GM21447 (cell line): Measurements from ENCODE around the gene IREB2.
"Not testable (repeated sequence)": the region's sequence is repeated elsewhere in the genome, so short reads cannot be mapped to it uniquely, and the experiment has no call there.

Experiments
- ATAC-seq: cut with Tn5 transposase; IDR thresholded peaks from one replicate; pipeline ENCODE4 v1.9.1; 2021; ENCODE audit not compliant: unreplicated experiment

Gene IREB2

DNA sequence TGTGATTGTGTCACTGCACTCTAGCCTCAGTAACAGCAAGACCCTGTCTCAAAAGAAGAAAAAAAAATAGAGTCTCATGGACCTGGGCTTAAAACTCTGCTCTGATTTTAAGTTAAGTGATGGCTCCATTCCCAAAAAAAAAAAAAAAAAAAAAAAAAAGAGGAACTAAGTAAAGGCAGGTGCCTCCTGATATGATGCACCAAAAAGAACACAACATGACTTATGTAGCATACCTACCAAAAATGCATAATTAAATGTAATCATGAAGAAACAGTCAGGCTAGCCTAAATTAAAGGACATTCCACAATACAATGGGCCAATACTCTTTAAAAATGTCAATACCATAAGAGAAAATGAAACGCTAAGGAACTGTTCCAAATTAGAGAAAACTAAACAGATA lies 5.4 kb upstream of the IREB2 start:
- ATAC-seq, result no peak

DNA sequence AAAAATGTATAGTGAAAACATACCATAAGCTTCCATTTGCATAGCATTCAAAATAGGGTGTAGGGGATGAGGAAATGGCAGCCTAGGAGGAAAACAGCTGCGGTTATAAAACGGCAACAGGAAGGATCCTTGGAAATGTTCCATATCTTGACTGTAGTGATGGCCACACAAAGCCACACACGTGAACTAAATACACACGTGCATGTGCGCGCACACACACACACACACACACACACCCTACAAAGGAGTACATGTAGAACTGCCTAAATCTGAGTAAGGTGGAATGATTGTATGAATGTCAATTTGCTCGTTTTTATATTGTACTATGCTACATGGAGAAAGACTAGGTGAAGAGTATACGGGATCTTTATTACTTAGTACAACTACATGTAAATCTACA lies 3.9 kb upstream of the IREB2 start:
- ATAC-seq, result no peak

DNA sequence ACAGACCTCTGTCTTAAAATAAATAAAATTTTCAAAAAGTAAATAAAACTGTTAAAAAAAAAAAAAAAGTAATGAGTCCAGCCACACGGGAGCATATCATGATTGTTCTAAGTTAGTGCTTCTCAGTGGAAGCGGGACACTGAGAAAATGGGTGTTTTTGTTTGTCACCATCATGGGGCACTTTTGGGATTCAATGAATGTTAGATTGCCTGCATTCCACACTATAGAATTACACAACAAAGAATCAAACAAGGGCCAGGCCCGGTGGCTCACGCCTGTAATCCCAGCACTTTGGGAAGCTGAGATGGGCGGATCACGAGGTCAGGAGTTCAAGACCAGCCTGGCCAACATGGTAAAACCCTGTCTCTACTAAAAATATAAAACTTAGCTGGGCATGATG lies 3.3 kb upstream of the IREB2 start:
- not testable (repeated sequence) for ATAC-seq

- ATAC-seq, result no peak
These were observed 782 bp upstream of the IREB2 start for GRCh38 chr15:78437107-78437761.

DNA sequence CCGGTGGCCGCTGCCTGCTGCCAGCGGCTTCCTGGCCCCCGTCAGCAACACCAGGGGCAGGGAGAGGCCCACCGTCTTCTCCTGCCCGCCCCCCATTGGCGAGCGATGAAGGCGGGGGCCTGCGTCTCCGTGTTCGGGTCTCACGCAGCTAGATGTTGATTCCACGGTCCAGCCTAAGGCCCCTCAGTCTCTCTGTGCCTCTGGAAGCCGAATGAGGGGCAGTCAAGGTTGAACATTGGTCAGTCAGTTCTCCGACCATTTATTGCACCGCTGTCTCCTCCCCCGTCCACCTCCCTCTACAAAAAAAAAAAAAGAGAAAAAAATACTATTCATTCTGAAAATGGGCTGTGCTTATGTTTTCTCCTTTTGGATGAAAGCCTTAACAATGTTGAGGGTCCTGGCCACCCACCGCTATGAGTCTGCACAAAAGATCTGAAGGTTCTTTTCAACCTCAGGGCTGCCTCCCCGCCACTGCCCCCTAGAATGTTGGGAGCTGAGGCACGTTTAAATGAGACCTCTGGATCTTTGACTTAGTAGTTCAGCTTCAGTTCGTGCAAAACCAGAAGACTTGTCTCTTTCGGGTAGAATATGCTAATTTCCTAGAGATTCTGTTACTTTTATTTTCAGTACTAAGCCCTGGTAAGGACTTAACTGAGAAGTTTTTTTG lies 736 bp downstream of the IREB2 start:
- ATAC-seq, result peak; percentile 8

GRCh38 chr15:78440375-78441373 lies 2.7 kb downstream of the IREB2 start:
- ATAC-seq, result no peak

DNA sequence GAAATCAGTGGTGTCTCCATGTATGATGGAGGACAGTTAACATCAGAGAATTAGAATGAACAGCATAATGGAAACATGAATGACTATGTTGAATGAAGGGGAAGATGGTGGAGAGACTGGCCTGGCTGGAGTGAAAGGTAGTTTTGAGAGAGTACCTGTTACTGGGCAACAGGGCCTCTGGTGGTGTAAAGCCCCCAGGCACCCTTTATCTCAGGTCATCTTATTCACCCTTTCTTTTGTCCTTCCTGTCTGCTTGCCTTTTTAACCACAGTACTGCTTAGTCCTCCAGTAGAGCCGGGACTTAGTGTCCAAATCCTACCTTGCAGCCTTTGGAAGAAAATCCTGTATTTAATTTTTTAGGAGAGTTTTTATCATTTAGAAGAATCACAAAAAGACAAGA lies 6.2 kb downstream of the IREB2 start:
- no peak for ATAC-seq

GRCh38 chr15:78445875-78446274 lies 7.9 kb downstream of the IREB2 start:
- no peak for ATAC-seq

DNA sequence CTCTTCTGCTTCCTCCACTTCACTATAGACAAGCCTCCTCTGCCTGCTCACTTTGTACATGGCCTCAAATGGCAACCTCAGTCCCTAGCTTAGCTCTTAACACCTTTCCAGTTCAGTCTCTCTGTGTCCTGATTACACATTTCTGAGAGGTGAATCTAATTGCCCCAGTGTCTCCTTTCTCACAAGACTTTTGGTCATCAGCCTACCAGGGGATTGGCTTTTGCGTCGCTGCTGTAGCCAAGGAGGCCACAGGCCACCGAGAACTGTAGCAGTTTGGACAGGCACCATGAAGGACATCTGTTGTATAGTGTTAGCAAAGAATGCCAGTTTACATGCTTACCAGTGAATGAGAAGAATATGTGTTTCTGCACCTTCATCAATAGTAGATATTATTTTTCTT lies 8.5 kb downstream of the IREB2 start:
- no peak for ATAC-seq

GRCh38 chr15:78448441-78449219 lies 10.6 kb downstream of the IREB2 start:
- ATAC-seq, result no peak

GRCh38 chr15:78449220-78449999 lies 11.4 kb downstream of the IREB2 start:
- no peak for ATAC-seq

DNA sequence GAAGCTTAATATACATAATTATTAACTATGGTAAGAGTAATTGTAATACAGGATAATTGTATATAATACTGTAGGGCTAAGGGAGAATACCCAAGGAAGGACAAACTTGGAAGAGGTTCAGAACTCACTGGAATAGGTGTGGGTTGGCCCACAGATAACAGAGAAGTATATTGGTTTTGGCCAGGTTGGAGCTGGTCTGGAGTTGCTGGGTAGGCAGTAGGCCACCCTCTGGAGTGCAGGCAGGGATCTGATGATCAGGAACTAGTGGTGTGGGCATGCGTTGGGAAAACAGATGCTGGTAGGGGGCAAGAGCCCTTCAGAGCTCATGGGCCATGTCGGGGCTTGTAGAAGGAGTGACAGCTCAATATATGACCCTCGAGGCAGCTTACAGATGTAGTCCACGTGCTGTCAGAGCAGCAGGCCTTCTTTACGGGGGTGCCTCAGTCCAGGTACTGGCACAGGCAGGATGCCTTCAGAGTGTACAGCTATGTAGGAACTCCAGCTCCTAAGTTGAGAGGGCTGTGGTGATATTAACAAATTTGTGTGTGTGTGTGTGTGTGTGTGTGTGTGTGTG lies 12.4 kb downstream of the IREB2 start:
- ATAC-seq, result no peak

DNA sequence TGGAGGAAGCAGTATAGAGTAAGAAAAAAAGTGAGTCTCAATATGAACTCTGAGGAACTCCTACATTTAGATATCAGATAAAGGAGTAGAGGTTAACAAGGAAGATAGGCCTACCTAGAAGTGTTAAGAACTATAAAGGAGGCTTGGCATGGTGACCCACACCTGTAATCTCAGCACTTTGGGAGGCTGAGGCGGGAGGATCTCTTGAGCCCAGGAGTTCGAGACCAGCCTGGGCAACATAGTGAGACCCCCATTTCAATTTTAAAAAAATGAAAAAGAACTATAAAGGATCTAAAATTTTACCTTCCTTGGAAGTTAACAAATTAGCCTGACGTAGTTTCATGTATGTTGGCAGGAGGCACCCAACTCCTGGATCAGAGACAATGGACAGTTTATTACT lies 14.5 kb downstream of the IREB2 start:
- ATAC-seq, result no peak

GRCh38 chr15:78453447-78453846 lies 15.4 kb downstream of the IREB2 start:
- ATAC-seq, result no peak

DNA sequence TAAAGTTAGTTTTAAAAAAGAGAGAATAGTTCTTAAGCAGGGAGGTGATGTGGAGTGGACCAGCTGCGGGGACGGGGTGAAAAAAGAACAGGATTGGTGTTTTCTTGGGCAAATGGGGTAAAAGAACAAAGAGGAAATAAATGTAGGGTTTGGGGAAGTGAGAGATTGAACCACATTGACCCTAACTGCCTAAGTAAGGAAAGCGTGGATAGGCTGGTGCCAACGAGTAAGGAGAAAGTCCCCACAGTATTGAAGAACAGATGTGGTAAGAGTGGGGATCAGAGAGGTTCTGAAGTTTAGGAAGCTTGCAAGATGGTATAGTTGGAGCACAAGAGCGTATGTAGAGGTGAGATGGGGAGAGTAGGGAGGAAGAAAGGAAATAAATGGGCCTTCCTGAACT lies 17.0 kb downstream of the IREB2 start:
- no peak for ATAC-seq

GRCh38 chr15:78455749-78456148 lies 17.7 kb downstream of the IREB2 start:
- no peak for ATAC-seq

DNA sequence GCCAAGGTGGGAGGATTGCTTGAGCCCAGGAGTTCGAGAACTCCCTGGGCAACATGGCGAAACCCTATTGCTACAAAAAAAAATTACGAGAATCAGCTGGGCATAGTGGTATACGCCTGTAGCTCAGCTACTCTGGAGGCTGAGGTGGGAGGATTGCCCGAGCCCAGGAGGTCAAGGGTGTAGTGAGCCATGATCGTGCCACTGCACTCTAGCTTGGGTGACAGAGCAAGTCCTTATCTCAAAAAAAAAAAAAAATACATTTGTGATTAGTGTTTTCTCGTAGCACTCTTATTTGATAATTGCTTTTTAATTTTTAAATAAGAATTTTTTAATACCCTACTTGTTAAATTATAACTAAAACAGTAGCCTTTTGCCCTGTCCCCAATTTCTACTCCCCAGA lies 18.4 kb downstream of the IREB2 start:
- ATAC-seq, result no peak

- ATAC-seq, result no peak
These were observed 19.1 kb downstream of the IREB2 start for GRCh38 chr15:78457101-78457500.

- no peak for ATAC-seq
These were observed 22.7 kb downstream of the IREB2 start for GRCh38 chr15:78460737-78461136.
